Skeletal muscle tissue (tissue), 4 donors: Measurements from ENCODE around the gene IDI2. TPM values are rescaled to one million over a fixed set of nuclear protein-coding genes. Genes with fewer than 3 reads are reported as not detected.

Experiments used
- H3K27ac ChIP-seq: one replicate; pipeline ENCODE4 v1.7.0; 2013; ENCODE audit warnings: mild to moderate bottlenecking, low read depth, low read length, inconsistent platforms
- H3K27me3 ChIP-seq, 3 donors: one replicate each; pipeline ENCODE4 v1.7.0; 2013; ENCODE audit warnings: low read length in 3 of 3; ENCODE audit not compliant: control insufficient read depth in 3 of 3, insufficient read depth in 3 of 3
- H3K36me3 ChIP-seq, 3 donors: one replicate each; pipeline ENCODE4 v1.7.0; 2013; ENCODE audit warnings: low read length in 3 of 3; ENCODE audit not compliant: control insufficient read depth in 3 of 3, insufficient read depth in 3 of 3
- H3K4me1 ChIP-seq, 3 donors: one replicate each; pipeline ENCODE4 v1.7.0; 2013; ENCODE audit warnings: low read length in 3 of 3, mild to moderate bottlenecking in 3 of 3; ENCODE audit not compliant: control insufficient read depth in 3 of 3, insufficient read depth in 3 of 3
- H3K4me3 ChIP-seq, 3 donors: one replicate each; pipeline ENCODE4 v1.7.0; 2013; ENCODE audit warnings: low read length in 3 of 3
- H3K9ac ChIP-seq, 3 donors: one replicate each; pipeline ENCODE4 v1.7.0; 2013; ENCODE audit warnings: low read length in 3 of 3, mild to moderate bottlenecking in 3 of 3, moderate library complexity in 2 of 3, low read depth in 1 of 3
- H3K9me3 ChIP-seq, 3 donors: one replicate each; pipeline ENCODE4 v1.7.0; 2013; ENCODE audit warnings: low read length in 3 of 3; ENCODE audit not compliant: control insufficient read depth in 3 of 3
- total RNA-seq: library from RNA; depleted of rRNA; stranded (reverse); fragments of >200 nt; gene quantifications from one replicate; pipeline ENCODE4 v1.2.3, GENCODE V29; 2014
- donor health status: Osteomylitis.

The IDI2 gene
- total RNA-seq, 1 donor from 2014 or later = not detected

GRCh38 chr10:974785-975074 is 50.9 kb downstream of the IDI2 start:
- H3K4me3 ChIP-seq = no peak overlapping the region
- peaks cover 5 to 16% (median 6%) of the 10 kb centered on the region in 3 donors for H3K4me1 ChIP-seq
- no peak overlapping the region for H3K9ac ChIP-seq
- peaks cover 0 to 5% (median 4%) of the 10 kb centered on the region in 3 donors for H3K9me3 ChIP-seq
- H3K36me3 ChIP-seq = no peaks in the 10 kb centered on the region
- H3K27me3 ChIP-seq = no peaks in the 10 kb centered on the region
- H3K27ac ChIP-seq = no peak overlapping the region

- Histone ChIP-seq H3K4me3 (no peak overlapping the region), H3K9me3 (peaks cover 0 to 3% (median 2%) of the 10 kb centered on the region in 3 donors), H3K27ac (no peak overlapping the region), H3K9ac (no peak overlapping the region), H3K36me3 (no peaks in the 10 kb centered on the region), H3K4me1 (peaks cover 5 to 18% (median 7%) of the 10 kb centered on the region in 3 donors), H3K27me3 (no peaks in the 10 kb centered on the region)
These were observed 51.4 kb downstream of the IDI2 start for GRCh38 chr10:974038-974784.

GRCh38 chr10:972763-973162 is 52.9 kb downstream of the IDI2 start:
- no peak overlapping the region for H3K4me3 ChIP-seq
- peaks cover 5 to 18% (median 7%) of the 10 kb centered on the region in 3 donors for H3K4me1 ChIP-seq

GRCh38 chr10:971613-972012 is 54.0 kb downstream of the IDI2 start:
- H3K27ac ChIP-seq = peak overlapping the region; percentile 45

More at GRCh38 chr10:972763-973162, 52.9 kb downstream of the IDI2 start:
- Histone ChIP-seq H3K9ac (no peak overlapping the region), H3K27me3 (no peaks in the 10 kb centered on the region), H3K9me3 (peaks cover 0 to 2% (median 0%) of the 10 kb centered on the region in 3 donors), H3K36me3 (no peaks in the 10 kb centered on the region), H3K27ac (no peak overlapping the region)

DNA sequence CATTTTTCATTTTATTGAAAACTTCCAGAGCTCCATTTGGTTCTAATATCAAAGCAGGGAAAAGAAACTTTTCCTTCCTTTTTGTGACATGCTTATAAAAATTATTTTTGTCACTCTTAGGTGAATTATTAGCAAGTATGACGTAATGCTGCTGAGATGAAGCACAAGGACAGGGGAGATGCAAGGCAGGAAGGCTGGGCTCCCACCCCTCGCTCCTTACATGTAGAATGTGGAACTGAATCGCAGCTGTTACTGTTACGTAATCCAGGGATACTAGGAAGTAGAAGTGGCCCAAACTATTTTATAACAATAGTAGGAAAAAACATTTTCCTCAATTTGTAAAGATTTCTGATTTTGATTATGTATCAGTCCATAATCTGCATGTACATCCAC is 54.5 kb downstream of the IDI2 start:
- H3K4me3 ChIP-seq = peak overlapping the region in 1 of 3 donors; percentile 56
- H3K27ac ChIP-seq = peak overlapping the region; percentile 45
- H3K27me3 ChIP-seq = no peaks in the 10 kb centered on the region
- peaks cover 5 to 18% (median 7%) of the 10 kb centered on the region in 3 donors for H3K4me1 ChIP-seq
- H3K9ac ChIP-seq = no peak overlapping the region
- H3K36me3 ChIP-seq = no peaks in the 10 kb centered on the region
- H3K9me3 ChIP-seq = no peaks in the 10 kb centered on the region

More at GRCh38 chr10:971613-972012, 54.0 kb downstream of the IDI2 start:
- Histone ChIP-seq H3K27me3 (no peaks in the 10 kb centered on the region), H3K9me3 (peaks cover 0 to under 1% (median 0%) of the 10 kb centered on the region in 3 donors), H3K36me3 (no peaks in the 10 kb centered on the region), H3K4me1 (peaks cover 5 to 18% (median 7%) of the 10 kb centered on the region in 3 donors), H3K4me3 (no peak overlapping the region), H3K9ac (peak overlapping the region in 1 of 3 donors; percentile 54)

DNA sequence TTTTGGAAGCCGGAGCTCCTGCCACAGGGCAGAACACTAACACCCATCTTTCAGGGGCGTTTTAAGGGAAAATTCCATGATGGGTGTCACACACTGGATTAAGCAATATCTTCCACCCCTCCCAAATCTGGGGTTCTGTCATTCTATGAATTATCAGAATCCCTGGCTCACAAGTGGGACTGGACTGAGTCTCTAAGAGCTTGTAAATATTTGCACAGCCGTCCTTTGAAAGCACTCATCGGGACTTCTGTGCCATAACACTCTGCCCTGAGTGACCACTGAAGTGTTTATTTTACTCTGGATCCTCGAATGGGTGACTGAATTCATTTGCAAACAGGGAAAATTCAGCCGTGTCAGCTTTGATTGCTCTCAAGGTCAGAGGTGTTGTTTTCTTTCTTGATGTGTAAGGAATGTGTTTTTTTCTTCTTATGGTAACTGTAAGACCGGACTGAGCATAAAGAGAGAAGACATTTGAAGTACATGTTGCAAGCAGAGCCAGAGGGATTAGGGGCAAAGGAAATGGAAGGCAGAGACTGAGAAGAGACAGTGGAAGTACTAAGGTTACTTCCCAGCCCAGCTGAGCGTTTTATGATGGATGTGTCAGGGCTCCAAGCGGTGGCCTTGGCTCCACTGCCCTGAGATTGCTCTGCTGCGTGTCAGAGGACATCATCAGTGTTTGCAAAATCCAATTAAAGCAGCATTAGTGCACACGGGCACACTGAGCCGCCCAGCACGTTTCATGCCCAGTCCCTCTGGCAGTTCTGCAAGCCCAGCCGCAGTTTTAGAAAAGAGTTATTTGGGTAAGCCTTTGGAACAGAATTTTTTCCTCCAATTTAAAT is 55.1 kb downstream of the IDI2 start:
- H3K27me3 ChIP-seq = no peaks in the 10 kb centered on the region
- H3K9ac ChIP-seq = peak overlapping the region in 2 of 3 donors; percentile 8 to 40
- H3K4me1 ChIP-seq = peaks cover 5 to 18% (median 7%) of the 10 kb centered on the region in 3 donors
- no peaks in the 10 kb centered on the region for H3K36me3 ChIP-seq
- peak overlapping the region in 1 of 3 donors; percentile 56 for H3K4me3 ChIP-seq
- no peaks in the 10 kb centered on the region for H3K9me3 ChIP-seq
- H3K27ac ChIP-seq = no peak overlapping the region

- H3K27me3 ChIP-seq = no peaks in the 10 kb centered on the region
- no peaks in the 10 kb centered on the region for H3K36me3 ChIP-seq
- H3K9me3 ChIP-seq = no peaks in the 10 kb centered on the region
- no peak overlapping the region for H3K4me3 ChIP-seq
- no peak overlapping the region for H3K27ac ChIP-seq
- no peak overlapping the region for H3K9ac ChIP-seq
- H3K4me1 ChIP-seq = peaks cover 5 to 18% (median 7%) of the 10 kb centered on the region in 3 donors
These were observed 56.0 kb downstream of the IDI2 start for GRCh38 chr10:969473-970150.

Other genes starting within 250 kb of the IDI2 start
- gene LARP4B, start 94.2 kb downstream of the IDI2 start, total RNA-seq = 30.8 TPM
- 14.1 TPM for gene GTPBP4, start 37.4 kb downstream of the IDI2 start, total RNA-seq
- gene IDI1, start 23.3 kb upstream of the IDI2 start, total RNA-seq = 31.8 TPM
- 12.5 TPM for gene WDR37, start 30.5 kb upstream of the IDI2 start, total RNA-seq